T1000 (cell line): ENCODE measurements around the gene ROR1.

Experiments
- DNase-seq: peaks from one replicate; lab custom pipeline; 2025; ENCODE audit warnings: mixed read lengths; lab: John Stamatoyannopoulos, UW

The ROR1 gene

DNA sequence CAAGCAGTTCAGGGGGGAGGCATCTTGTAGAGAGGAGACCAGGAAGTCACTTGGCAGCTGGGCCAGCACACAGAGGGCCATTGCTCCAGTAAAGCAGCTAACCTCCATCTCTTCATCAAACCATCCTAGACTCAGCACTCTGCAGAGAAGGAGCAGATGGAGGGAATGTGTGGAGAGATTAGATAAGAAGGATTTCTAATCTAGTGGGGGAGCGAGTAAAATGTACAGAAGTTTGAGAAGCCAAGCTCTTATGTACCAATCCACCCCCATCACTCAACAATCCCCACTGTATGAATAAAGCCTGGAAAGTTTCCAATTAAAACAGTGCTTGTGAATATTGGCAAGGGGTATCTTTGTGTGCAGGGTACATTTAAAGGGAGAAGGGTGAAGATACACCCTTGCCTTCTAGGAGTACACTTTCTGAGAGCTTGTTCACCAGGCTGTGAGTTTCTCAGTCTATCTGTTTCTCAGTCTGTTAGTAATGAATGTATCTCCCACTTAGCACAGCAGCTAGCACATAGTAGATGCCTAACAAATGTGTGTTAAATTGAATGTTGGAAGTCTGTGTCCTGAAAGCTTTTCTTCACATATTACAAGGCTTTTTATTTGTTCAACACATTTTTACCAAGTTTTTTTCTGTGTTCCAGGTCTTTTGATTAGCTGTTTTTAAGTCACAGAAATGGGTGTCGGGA is 286.9 kb downstream of the ROR1 start:
- no peak for DNase-seq

DNA sequence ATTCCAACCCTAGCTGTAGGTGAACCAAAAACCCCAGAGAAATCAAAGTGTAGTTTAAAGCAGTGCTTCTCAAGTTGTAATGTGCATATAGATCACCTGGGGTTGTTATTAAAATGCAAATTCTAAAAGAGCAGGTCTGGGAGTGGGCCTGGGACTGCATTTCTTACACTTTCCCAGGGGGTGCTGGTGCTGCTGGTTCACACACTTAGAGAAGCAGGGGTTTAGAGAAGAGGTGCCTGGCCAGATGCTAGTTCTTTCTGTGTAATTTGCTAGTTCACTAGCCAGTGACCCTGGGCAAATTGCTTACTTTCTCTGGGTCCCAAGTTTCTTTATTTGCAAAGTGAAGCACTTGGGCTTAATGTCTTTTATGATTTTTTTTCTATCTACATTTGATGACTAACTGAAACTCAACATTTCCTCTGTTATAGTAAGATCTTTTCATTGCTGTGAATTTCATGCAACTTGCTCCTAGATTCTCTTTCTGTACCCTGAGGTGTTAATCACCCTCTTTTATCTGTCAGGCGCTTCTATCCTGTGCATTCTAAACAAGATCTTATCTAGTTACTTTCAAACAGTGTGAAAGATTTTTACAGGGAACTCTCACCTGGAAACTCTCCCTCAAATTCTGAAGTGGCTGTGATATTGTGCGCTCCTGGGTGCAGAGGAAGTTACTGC is 287.8 kb downstream of the ROR1 start:
- no peak for DNase-seq

DNA sequence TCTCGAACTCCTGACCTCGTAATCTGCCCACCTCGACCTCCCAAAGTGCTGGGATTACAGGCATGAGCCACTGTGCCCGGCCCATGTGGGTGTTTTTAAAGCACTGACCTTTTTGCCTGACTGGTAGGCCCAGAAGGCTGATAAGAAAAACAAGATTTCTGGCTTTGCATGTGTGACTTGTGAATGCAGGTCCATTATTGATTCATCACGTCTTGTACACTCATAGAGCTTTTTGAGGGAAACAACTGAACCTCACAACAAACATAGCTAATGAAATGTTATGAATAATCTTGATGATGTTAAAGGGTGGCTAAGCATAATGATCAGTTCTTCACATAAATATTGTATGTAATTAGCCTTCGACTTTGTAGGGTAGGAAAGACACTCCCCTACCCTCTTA is 288.7 kb downstream of the ROR1 start:
- no peak for DNase-seq

DNA sequence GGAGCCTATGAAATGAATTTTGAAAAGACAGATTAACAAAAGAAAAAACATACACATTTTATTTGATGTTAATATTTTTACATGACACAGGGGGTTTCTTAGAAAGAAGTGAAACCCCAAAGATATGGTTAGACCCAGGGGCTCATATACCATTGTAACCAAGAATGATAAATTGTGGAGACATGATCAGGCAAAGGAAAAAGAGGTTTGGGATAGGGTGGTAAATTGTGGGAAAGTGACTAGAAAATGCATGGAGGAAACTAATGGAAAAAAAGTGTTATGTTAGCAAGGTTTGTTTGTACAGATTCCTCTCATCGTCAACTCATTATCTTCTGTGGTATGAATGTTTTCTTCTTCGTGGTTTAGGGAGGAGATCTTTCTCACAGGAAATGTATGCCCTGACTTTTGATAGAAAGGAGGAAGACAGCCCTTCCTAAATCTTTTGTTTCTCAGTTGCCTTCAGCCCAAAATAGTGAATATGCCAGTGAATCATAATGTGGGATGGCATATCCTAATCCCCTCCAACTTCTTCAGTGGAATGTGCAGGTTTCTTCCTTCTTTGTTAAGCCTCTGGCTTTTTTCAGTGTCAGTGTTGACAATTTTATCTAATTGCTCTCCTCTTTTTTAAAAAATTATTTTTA is 289.2 kb downstream of the ROR1 start:
- DNase-seq = no peak

DNA sequence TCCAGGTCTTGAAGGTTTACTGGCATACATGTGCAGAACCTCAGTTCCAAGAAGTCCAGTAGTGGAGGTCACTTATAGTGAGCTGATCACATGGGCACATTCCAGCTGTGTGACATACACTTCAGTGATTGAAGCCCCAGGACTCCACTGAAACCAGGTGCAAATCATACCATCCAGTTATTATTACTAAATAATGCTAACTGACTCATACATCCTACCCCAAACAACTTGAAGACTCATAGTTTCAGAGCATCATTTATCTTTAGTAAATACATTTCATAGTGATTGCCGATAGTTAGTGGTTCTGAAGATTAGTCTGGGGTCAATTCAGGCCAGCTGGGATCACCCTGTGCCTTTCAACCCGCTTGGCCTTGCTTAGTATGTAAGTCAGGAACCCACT is 291.8 kb downstream of the ROR1 start:
- DNase-seq = no peak

DNA sequence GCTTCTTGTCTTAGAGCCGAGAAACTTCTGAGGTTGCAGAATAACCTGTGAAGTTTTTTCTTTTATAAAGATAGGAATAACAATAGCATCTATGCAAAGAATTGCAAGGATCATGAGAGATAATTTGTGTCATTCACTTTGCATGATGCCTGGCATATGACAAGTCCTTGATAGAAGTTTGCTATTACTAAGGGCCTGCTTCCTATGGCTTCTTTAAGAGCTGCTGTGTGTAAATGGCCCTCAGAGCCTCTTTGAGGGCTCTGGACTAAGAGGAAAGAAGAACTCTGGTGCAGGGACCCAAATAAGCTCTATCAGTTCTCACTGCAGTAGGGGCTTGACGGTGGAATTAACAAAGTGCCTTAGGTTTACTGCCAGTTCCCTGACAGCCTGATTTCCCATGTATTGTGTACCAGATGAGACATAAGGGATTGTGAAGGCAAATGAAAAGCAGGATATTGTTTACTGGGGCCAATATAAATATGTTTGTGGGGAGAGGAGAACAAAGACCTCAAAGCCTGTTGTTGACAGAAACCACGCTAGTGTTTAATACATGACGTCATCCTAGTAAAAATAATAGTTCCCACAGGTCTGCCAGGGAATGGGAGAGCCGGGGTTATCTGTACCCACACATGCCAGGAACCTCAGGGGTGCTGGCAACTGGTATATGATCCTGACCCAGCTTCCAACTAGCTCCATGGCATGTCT is 298.4 kb downstream of the ROR1 start:
- DNase-seq = no peak

DNA sequence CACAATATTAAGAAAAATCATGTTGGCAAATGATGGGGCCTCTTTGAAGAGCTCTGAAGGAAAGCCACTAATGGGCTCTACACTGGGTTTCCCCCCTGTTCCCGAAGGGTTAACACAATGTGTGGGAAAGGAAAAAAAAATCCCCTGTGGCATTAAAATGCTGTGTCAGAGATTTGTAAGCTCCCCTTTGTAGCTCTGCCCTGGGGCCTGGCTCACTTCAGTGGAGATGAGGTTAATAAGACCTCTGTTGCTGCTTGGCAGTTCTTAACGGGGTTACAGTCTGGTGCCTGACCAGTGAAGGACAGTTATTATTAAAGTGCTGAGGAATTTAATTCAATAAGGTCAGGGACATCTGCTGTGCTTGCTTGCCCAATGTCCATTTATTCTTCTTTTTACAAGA is 299.9 kb downstream of the ROR1 start:
- peak; percentile 5 for DNase-seq

DNA sequence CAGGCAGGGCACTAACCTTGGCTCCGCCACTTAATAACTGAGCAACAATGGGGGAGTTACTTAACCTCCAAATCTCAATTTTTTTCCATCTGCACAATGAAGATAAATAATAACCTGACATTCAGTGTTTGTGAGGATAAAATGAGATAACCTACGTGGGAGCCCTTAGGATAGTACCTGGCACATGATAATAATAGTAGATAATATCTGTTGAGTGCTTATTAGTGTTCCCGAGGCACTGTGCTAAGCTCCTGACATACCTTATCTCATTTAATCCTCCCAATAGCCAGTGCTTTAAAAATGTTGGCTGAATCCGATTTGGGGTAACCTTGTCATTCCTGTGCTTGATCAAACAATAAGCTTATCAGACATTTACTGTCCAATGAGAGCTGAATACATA is 300.9 kb downstream of the ROR1 start:
- DNase-seq = no peak

DNA sequence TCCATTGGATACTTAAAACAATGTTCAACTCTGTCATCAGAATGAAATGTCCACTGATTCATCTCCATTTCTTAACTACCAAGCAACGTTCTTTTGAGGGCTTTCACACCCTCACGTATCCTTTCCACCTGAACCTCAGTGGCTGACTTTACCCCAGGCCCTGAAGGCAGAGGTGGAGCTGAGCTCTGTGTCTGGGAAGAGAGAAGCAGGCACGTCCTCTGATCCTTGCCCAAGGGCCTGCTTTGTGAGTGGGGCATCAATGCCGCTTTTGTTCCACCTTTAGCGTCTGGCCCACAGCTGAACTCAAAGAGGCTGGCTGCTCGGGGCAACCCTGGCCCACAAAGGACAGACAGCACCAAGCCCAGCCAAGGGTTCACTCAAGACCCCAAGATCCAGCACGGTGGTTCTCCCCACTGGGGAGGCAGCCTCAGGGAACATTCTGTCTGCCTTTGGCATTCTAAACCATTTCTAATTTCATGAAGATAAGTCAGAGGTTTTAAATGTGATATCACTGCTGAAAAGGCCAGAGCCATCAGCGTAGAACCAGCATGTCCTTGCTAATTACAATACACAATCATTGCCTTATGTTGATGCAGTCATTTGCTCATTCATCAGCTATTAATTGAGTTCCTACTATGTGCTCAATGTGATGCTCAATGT is 303.6 kb downstream of the ROR1 start:
- no peak for DNase-seq

DNA sequence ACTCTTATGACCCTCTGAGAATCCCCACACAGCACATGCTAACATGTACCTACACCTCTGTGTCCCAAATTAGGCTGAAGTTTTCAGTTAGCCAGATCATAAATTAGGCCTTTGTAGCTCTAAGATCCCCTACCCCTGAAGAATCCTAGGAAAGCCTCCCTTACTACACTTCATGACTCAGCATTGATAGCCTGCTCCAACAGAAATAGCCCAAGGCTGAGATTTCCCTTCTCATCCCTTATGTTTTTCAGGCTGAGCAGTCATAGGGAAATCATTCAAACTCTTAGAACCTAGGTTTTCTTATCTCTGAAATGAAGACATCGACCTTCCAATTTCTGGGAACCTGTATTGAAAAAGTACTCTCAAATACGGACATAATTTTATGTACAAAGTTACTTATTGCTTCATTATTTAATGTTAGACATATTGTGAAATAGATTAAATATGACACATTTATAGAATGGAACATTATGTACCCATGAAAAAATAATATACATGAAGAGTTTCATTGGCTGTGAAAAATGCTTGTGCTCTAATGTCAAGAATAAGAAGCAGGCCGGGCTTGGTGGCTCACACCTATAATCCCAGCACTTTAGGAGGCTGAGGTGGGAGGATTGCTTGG is 307.2 kb downstream of the ROR1 start:
- DNase-seq = peak; percentile 38

DNA sequence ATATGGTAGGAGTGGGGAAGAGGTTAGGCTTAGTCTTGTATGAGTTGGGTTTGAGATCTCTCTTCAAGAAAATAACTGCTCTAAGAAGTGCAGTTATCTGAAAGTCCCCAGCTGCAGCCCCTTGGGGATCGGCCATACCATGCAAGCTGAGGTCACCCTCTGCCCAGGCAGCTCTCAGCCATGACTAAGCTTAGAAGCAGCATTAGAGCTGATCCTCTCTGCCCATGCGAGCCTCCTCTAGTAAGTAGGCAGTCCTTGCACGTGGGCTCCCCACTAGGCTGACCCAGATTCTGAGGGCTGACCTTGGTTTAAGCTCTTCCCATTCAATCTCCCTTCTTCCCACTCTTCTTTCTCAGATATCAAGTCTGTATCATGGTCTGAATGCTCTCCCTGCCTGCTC is 308.6 kb downstream of the ROR1 start:
- peak; percentile 81 for DNase-seq

DNA sequence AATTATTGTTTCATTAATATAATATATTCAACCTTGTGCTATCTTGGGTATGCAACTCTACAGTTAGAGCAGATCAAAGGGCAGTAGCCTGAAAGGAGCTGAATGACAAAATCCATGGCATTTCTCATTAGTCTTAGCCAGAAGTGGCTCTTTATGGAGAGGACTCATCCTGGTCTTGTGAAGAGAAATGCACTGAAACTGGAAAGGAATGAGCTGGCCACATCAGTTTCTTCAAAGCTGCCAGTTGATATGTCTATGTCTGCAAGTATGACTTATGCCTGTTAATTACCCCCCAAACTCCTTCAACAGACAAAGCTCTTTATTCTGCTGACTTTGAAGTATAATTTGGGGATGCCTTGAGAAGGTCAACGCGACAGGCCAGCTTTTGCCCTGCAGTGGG is 310.6 kb downstream of the ROR1 start:
- DNase-seq = no peak

DNA sequence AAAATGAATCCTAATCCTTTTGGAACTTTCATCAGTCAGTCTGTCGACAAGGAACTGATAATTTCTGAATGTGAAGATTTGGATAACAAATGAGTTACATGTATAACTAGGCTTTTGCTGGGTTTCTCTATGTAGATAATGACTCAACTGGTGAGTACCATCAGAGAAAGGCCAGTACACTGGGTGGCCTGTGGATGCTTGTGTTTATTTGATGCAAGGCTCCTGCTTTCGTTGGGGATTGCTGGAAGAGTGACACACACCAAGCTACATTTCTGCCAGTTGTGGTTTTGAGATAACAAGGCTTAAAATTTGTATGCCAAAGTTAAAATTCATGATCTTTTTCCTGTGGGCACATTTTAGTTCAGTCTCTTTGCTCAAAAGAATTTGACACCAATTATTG is 314.0 kb downstream of the ROR1 start:
- DNase-seq = peak; percentile 12

DNA sequence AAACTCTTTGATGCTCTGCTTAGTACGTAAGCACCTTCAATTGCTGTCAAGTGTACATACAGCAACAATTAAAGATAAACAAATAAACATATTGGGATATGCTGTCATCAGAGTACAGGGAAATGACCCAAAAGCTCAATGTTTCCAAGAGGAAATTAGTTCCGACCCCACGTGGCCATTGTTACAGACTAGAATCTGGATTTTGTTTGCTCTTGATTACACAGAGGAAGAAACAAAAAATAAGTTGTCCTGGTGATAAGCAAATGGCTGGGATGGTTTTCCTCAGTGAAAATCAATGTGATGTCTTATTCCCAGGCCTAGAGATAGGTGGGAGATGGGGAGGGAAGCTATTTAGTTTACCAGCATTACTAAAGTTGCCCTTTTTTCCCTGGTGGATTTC is 316.6 kb downstream of the ROR1 start:
- DNase-seq = no peak

DNA sequence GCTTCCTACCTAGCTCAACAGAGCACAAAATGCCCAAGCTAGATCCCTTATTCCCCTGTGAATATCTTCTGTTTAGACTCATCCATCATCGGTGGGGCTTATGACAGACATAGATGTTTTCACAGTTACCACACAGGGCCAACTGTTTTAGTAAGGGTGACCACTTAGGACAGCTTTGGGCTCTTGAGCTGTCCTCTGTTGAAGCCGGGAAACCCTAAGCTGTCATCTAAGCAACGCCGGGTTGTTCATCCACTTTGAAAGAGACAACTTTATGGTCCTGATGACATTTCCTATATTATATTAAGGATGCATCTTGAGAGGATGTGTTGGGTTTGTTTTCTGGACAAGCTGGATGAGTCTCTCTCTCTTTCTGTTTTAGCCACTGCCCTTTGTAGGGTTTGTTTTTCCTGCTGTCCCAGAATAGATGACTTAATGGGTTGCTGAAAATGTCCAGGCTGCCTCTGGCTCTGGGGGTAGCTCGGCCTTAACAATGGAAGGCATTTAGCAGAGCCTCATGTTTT is 319.1 kb downstream of the ROR1 start:
- no peak for DNase-seq

DNA sequence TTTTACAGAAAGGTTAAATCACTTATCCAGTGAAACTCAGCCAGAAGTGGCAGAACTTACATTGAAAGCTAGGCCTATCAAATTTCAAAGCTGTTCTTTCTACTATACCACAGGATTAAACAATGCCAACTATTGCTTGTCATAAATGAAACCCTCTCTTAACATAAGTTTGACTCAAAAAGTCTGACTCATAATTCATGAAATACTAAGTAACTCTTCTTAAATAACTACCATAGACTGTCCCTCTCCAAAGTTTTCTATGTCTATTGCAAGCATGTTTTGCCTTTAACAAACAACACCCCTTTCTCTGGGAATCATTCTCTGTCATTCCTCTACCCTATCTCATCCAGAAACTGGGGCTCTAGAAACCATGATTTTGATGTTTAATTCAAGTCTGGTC is 320.1 kb downstream of the ROR1 start:
- DNase-seq = no peak

DNA sequence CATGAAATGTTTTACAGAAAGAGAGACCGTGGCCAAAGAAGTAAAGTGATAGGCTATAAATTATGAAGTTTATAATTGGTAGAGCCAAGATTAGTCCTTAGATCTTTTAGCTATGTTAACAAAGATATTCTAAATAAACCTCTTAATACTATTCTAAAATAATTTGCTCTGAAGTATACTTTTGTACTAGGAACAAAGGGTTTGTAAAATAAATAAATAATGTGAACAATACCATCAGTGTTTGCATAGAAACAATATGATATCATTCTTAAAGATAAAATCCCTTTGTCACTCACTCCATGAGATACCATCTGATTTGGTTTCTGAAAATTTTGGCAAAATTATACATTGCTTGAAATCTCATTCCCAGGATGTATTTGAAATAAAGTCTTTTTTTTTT is 322.0 kb downstream of the ROR1 start:
- DNase-seq = no peak

DNA sequence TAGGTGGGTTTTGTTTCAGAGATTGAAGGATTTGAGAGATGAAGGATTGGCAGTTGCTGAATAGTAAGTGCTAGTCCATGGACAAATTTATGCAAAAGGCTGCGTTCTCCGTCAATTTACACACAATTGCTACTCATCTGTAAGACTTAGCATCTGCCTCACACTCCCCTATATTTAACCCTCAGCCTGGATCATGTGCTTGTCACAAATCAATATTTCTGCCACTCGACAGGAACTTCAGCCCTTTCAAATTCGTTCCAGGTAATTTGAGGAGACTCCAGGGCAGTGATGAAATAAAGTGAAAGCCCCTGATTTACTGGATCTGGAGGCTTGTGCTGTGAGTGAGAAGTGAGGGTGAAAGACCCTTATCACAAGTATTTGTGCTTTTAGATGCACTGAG is 324.0 kb downstream of the ROR1 start:
- DNase-seq = no peak

DNA sequence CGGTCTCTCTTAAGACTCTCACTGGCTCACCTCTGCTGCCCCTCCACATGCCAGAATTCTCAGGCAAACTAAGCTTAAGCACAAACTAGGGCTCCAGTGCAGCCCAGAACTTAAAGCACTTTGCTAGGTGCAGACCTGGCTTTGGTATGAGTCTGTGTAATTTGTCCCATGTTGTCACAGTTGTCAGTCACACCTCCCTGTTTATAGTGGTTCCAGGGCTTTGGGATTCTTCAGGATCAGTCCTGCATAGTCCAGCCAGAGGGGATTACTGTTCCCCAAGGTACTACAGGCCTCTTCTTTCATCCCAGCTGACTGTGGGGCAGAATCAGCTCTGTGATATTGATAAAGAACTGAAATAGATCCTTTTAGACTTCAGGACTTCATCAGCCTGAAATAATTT is 324.6 kb downstream of the ROR1 start:
- DNase-seq = no peak

DNA sequence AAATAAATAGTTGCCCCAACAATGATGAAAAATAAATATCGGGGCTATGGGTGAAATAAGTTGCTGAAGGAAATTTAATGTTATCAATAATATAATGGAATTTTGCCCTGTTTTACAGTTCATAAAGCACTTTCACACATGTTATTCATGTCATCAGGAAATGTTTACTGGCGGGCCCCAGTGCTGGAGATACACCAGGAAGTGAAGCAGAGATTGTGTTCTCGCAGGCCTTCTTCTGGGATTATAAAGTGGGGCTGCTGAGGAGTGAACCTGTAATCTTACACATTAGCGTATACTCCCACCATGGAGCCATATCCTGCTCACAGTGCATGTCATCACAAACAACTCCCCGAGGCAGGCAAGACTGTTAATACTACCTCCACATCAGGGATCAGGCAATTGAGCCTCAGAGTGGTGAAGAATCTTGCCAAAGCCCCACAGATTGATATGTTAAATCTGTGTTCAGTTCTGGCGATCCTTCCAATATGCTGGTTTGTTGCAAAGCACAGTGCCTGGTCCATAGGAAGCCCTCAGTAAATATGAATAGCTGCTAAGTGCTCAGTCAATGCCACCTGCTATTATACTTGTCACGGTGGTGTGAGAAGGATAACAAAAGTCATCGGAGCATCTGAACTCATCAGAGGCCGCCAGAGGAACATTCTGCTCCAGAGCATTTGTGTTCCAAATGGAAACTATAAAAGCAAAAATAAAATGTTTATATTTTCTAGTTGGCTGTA is 325.2 kb downstream of the ROR1 start:
- DNase-seq = no peak

DNA sequence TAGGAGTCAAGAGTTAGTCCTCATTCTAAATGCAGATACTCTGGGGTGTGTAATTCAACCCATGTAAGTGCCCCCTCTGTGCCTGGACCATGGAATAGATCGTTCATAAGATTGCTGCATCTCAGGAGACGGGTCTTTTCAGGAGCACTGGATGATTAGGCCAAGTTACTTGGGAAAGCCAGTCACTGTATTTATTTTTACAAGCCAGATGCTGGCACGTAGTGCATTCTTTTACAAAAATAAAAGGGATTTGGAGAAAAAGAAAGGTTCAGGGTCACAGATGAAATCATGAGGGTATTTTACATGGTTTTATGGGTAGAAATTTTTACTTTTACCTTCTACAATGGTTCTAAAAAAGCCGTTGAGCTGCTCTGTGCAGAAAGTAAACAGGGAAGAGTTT is 327.0 kb downstream of the ROR1 start:
- no peak for DNase-seq
